Bronchial epithelial cell (primary cell): ENCODE measurements around the gene DOCK9. TPM values are rescaled to one million over a fixed set of nuclear protein-coding genes. Genes with fewer than 3 reads are reported as not detected.
"Not testable (repeated sequence)": the region's sequence is repeated elsewhere in the genome, so short reads cannot be mapped to it uniquely, and the experiment has no call there.

Source experiments
- DNase-seq: peaks from one replicate; pipeline ENCODE4 v3.0.0-alpha.2; 2010; ENCODE audit warnings: low read depth
- FAIRE-seq: peaks from 2 replicates; lab custom pipeline; 2011; peaks lifted over from hg19 to GRCh38; lab: Jason Lieb, UNC
- H3K27me3 ChIP-seq: 2 replicates; pipeline ENCODE4 v1.5.1; 2011; ENCODE audit warnings: low read length; ENCODE audit not compliant: control insufficient read depth, insufficient read depth
- H3K36me3 ChIP-seq: 2 replicates; pipeline ENCODE4 v1.5.1; 2011; ENCODE audit warnings: low read length; ENCODE audit not compliant: control insufficient read depth, insufficient read depth
- H3K4me3 ChIP-seq: 2 replicates; pipeline ENCODE4 v1.5.1; 2011; ENCODE audit warnings: mild to moderate bottlenecking, low read depth, low read length, control low read depth
- total RNA-seq: library from RNA; depleted of rRNA; stranded (reverse); fragments of >200 nt; gene quantifications from 2 replicates; pipeline ENCODE4 v1.2.1, GENCODE V29; 2014
- TF ChIP-seq, protein P1 (sequence below): IDR thresholded peaks from 2 replicates; pipeline ENCODE4 v1.5.1; 2011; ENCODE audit warnings: mild to moderate bottlenecking, moderate library complexity, low read length, control low read depth, inconsistent platforms; ENCODE audit not compliant: insufficient read depth, severe bottlenecking

Gene DOCK9
- total RNA-seq, 1 donor from 2014 or later = 72.9 TPM

DNA sequence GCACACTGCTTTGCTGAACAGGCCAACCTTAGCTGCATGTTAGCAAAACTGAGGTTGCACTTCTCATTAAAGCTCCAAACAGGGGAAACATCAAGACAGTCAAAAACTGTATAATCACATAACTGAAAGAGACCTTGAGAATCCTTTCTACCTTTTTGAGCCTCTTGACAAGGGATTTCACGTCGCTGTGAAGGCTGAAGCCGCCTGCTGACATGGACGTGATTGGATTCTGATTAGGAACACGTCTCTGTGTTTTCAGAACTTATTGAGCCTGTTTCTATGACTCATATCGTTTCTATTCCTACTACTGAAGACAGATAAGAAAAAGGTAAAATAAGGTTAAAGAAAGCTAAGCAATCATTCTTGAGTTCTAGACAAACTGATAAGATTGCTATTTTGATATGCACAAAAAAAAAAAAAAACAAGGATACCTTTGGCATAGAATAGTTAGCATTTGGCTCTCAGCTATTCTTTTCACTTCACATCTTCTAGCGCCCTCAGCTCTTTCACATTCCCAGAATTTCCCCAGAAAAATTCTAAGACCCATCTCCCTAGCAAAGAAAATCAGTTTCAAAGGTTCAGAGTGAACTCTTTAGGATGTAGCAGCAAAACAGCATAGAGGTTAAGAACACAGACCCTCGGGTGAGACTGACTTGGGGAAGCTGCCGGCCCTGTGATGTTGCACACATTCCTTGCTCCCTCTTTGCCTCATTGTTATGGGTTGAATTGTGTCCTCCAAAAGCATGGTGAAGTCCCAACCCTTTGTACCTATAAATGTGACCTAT, 81.6 kb downstream of the DOCK9 start:
- FAIRE-seq (no peak), DNase-seq (no peak)
- Histone ChIP-seq H3K27me3 (no peaks in the 10 kb centered on the region), H3K4me3 (no peak overlapping the region), H3K36me3 (peaks cover 11% of the 10 kb centered on the region)
- TF ChIP-seq, protein P1, sequence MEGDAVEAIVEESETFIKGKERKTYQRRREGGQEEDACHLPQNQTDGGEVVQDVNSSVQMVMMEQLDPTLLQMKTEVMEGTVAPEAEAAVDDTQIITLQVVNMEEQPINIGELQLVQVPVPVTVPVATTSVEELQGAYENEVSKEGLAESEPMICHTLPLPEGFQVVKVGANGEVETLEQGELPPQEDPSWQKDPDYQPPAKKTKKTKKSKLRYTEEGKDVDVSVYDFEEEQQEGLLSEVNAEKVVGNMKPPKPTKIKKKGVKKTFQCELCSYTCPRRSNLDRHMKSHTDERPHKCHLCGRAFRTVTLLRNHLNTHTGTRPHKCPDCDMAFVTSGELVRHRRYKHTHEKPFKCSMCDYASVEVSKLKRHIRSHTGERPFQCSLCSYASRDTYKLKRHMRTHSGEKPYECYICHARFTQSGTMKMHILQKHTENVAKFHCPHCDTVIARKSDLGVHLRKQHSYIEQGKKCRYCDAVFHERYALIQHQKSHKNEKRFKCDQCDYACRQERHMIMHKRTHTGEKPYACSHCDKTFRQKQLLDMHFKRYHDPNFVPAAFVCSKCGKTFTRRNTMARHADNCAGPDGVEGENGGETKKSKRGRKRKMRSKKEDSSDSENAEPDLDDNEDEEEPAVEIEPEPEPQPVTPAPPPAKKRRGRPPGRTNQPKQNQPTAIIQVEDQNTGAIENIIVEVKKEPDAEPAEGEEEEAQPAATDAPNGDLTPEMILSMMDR = no peak

DNA sequence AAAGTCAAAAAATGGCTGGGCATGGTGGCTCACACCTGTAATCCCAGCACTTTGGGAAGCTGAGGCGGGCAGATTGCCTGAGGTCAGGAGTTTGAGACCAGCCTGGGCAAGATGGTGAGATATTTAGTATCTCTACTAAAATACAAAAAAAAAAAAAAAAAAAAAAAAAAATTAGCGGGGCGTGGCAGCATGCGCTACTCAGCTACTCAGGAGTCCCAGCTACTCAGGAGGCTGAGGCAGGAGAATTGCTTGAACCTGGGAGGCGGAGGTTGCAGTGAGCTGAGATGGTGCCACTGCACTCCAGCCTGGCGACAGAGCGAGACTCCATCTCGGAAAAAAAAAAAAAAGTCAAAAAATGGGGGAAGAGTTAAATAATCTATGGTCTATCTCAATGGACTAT, 83.0 kb downstream of the DOCK9 start:
- H3K4me3 ChIP-seq, H3K27me3 ChIP-seq, FAIRE-seq, DNase-seq, H3K36me3 ChIP-seq: not testable (repeated sequence)

DNA sequence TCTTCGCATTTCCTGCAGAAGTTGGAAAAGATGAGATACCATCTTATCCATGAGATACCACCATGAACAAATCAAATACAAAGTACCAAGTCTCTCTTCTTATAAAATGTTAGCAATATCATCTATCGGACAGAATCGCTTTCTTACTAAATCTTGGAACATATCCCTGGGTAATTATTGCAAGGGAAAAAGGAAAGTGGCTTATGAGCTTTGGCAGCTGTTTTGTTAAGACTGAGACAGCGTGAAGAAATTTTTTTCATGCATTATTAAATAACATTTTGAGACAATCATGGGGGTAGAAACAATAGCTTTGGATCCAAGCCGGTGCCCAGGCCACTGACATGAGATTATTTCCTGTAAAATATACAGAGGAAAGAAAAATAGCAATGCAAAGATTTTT, 84.5 kb downstream of the DOCK9 start:
- H3K27me3 ChIP-seq = no peaks in the 10 kb centered on the region
- FAIRE-seq = no peak
- no peak overlapping the region for H3K4me3 ChIP-seq
- DNase-seq = no peak
- TF ChIP-seq, protein P1 = no peak
- peaks cover 9% of the 10 kb centered on the region for H3K36me3 ChIP-seq

DNA sequence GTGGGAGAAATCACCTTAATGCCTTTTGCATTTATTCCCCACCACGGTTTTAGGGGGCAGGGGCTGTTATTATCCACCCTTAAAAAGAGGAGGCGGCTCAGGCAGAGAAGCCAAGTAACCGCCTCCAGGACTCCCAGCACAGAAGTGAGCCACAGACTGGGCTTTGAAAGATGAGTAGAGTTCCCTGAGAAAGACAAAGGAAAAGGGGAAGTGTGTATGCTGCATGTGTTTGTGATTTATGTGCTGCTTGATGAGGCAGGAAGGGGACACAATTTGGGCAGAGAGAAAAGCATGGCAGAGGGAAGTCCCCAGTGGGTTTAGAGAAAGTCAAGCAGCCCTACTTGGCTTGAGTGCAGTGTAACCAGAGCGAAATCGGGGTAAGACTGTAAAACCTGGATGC, 85.0 kb downstream of the DOCK9 start:
- no peaks in the 10 kb centered on the region for H3K27me3 ChIP-seq
- DNase-seq (no peak), FAIRE-seq (no peak)
- TF ChIP-seq, protein P1 = no peak
- H3K36me3 ChIP-seq = peaks cover 13% of the 10 kb centered on the region
- no peak overlapping the region for H3K4me3 ChIP-seq

DNA sequence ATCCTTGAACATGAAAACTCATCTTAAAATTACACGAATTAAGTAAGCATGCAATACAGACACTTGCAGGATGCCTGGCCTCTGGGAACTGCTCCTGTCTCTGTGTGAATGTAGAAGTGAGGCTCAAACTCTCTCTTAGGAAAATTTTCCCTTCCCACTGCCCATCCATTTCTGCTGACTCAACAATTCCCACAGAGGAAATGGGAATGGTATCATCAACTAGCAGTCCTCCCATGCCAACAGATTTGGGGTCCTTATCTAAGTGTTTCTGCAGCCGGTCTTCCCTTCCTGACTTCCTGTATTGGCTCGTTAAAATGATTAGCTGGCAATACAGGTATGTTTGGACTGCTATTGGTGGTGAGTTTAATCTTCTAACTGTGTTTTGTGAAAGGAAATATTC, 85.8 kb downstream of the DOCK9 start:
- Histone ChIP-seq H3K27me3 (no peaks in the 10 kb centered on the region), H3K36me3 (peaks cover 13% of the 10 kb centered on the region), H3K4me3 (no peak overlapping the region)
- FAIRE-seq (no peak), DNase-seq (no peak)
- TF ChIP-seq, protein P1 = no peak

DNA sequence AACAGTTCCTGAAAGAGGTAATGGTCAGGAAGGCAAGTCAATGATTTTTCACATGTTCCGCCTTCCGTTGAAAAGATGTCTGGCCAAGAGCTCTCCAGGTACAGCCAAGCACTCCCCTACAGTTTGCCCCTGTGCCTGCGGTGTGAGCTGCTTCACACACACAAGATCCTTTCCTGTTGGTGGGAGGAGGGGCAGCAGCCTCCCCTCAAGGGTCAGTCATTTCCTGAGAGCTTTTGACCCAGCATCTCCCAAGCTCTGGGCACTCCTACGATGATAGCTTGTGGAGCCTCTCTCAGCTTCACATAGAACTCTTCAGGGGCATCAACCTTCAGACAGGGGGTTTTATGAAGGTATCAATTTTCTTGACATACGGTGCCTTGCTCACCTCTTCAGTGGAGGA, 86.9 kb downstream of the DOCK9 start:
- H3K4me3 ChIP-seq = no peak overlapping the region
- TF ChIP-seq, protein P1 = no peak
- H3K27me3 ChIP-seq = no peaks in the 10 kb centered on the region
- peaks cover 11% of the 10 kb centered on the region for H3K36me3 ChIP-seq
- DNase-seq (no peak), FAIRE-seq (no peak)
